ENCODE measurements around the gene POU2AF2.
"Not testable (repeated sequence)": the region's sequence is repeated elsewhere in the genome, so short reads cannot be mapped to it uniquely, and the experiment has no call there.

Gene POU2AF2

DNA sequence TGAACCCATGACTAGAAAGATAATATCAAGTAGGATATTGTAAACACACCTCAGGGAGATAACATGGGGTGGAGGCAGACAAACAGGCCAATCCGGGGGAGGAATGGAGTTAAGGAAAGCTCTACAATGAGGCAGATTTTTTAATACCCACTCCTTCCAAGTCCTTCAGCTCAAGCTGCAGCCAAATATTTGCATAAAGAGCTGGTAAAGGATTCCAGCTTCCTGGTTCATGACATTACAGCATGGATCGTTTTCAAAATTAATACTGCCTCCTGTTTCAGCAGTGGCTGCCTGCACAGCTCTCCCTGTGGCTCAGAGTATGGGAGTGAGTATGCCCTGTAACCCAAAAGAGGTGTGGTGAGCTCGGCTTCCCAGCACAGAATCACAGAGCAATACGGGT is 57.9 kb downstream of the POU2AF2 start:
- no peak for DNase-seq (ENCODE audit: low read depth)

DNA sequence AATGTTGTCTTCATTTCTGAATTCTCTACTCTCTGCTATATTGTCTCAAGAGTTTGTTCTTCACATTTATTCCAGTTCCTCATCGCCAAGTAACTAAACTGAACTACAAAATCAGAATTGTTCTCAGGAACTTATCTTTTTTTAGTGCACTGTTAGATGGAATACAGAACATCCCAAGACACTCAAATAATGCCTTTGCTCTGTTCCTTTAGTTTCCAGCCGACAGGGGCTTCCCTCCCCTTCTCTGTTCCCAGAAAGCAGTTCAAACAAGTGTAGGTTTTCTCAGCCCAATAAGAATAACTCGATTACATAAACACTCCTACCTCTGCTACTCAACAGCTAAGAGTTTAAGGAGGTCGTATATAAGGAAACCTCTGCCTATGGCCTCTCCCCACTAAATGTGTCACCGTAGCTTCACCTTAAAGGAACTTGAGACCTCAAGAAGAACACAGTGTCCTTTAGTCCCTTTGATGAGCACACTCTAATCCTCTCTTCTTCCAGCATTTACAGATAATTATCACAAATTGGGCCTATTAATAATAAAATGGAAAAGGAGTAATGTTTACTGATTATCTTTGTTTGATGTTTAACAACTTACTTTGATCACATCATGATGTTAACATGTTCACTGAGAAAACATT is 59.8 kb downstream of the POU2AF2 start:
- DNase-seq (ENCODE audit: low read depth), result no peak

DNA sequence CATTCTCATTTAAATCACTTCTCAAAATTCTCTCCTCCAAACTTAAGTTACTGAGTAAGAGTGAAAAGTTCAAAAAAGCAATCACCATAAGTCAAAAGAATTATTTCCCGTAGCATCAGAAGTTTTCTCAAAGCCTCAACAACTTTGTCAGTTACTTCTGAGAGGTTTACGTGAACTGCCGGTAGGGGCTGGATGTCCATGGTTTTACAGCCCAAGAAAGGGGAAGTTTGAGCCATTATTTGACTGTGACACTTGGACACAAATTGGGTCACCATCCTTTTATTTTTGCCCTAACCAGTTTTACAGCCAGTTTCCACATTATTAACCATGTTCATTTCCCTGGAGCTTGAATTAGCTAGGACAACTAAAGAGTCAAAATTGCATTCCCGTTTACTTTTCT is 60.4 kb downstream of the POU2AF2 start:
- no peak for DNase-seq (ENCODE audit: low read depth)

DNA sequence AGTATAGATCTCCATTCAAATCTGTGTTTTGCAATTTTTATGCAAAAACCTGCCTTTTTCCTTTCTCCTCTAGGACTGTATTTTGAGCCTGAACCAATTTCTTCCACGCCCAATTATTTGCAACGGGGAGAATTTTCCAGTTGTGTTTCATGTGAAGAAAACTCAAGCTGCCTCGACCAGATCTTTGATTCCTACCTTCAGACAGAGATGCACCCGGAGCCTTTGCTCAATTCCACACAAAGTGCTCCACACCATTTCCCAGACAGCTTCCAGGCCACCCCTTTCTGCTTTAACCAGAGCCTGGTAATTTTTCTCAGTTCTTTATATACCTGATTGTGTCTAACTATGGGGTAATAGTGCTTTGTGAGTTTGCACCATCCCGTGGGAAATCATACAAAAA is 60.8 kb downstream of the POU2AF2 start:
- DNase-seq (ENCODE audit: low read depth), result no peak

DNA sequence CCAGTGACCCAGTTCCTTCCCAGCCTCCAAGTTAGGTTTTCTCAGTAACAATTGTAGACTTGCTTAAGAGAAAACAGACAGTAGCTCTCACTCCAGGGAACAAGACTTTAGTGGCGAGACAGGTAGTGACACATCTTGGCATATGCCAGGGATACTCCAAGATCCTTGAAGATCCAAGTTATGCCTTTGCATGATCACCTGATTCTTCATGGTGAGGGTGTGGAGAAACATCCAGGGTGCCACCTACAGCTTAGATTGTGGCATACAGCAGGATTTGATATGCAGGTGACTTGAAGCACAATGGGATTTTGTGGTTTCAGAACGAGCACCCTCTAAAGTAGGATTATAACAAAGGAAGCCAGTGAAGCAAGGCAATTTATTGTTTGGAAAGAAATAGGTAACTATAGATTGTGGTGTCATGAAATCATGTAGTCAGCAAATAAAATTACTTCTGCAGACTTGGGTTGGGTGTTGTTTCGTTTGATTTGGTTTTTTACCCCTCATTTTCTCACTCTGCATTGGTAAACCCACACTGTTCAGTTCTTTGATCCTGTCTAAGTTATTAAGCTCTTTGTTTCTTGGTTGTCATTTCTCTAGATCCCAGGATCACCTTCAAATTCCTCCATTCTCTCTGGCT is 62.1 kb downstream of the POU2AF2 start:
- no peak for DNase-seq (ENCODE audit: low read depth)

DNA sequence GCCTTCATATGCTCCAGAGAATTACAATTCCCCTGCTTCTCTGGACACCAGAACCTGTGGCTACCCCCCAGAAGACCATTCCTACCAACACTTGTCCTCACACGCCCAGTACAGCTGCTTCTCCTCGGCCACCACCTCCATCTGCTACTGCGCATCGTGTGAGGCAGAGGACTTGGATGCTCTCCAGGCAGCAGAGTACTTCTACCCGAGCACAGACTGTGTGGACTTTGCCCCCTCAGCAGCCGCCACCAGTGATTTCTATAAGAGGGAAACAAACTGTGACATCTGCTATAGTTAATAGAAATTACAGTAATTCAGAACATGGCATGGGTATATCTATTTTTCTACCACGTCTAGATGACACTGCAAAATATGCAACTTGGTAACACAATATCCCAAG is 62.6 kb downstream of the POU2AF2 start:
- no peak for DNase-seq (ENCODE audit: low read depth)

DNA sequence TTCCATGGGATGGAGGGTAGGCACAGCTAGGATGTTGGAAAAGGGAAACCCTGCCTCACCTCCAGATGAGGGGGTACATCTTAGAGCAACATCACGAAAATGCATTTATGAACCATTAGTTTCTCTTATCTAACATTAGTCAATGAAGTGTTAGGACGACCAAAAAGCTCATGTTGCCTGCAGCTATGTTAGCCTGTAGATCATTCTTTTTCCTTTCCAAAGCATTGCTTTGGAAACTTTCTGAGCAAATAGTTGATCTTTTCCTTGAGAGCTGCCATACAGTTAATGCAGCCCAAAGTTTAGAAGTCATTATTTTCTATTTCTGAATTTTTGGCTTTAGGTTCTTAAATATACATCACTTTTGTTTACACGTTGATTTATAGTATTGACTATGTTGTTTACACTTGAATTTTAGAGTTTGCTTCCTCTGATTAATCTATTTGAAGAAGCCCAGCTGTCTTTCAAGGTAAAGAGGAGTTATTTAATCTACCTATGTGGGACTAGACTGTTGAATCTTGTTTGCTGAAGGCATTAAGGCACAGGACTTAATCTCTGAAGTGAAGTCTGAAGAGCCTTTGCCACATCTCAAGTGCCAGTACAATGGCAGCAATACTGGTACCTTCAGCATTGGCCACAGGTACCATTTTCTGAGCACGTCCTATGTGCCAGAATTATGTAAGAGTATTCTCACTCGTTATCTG is 63.8 kb downstream of the POU2AF2 start:
- DNase-seq (ENCODE audit: low read depth), result no peak

DNA sequence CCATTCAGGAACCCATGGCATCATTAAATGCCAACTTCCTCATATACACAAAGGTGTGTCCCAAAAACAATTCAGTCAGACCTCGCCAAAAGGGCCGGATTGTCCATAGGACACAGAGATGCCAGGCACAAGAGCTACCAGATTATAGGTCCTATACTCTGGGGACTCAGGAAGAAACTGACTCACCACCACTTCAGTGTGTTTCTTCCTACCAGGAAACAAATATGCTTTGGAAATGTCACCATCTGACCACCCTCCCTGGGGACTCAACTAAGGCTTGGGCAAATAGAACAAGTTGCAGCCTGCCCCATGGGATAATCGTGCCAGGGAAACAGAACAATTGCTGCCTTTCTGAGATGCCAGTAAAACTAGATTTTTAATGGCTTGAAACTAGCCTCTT is 64.6 kb downstream of the POU2AF2 start:
- DNase-seq (ENCODE audit: low read depth), result no peak

DNA sequence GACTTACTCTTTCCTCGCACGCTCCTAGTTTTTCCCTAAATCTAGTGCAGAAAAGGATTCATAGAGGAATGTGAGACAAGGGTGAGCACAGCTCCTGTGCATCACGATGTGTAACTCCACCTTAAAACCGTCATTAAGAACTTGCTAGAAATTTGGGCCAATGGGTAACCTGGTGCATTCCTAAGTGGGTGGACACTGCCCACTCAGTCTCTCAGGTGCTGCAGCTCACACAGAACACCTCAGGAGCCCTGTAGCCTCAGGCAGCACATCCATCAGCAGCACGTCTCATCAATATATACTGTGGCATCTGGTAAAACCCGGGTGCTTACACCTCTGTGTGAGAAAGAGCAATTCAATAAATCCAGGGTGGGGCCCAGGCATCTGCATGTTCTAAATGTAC is 65.2 kb downstream of the POU2AF2 start:
- DNase-seq (ENCODE audit: low read depth), result no peak

DNA sequence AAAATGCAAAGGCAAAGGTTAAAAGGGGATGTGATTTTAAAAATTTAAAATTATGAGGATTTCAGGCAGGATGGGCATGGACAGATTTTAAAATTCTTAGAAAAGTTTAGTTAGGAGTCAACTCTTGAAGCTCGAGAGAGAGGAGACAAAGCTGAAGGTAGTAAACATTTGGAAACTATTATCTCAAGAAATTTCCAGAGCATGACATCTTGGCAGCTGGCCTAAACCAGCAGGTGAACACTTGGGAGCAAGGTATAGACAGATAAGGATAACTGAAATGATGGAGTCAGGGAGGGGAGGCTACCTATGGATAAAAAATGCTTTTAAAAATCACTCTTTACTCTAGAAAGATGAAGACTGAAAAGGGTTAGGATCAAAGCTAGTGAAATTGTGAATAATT is 66.6 kb downstream of the POU2AF2 start:
- DNase-seq (ENCODE audit: low read depth), result no peak

DNA sequence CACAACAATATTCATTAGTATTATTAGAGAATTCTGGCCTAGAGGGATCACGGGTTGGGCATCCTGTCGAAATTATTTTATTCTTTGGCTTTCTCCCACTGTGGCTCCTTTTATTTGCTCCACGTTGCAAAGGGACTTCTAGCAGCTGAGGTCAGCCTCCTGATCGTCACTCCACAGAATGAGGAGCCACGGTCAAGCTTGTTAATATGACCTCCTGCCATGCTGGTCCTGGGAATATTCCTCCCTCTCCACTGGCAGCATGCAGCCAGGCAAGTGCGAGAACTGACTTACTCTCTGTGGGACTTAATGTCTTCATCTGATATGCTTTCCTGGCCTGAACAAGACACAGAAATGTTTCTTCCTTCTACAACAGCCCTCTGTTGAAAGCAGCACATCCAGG is 73.8 kb downstream of the POU2AF2 start:
- DNase-seq (ENCODE audit: low read depth), result no peak

DNA sequence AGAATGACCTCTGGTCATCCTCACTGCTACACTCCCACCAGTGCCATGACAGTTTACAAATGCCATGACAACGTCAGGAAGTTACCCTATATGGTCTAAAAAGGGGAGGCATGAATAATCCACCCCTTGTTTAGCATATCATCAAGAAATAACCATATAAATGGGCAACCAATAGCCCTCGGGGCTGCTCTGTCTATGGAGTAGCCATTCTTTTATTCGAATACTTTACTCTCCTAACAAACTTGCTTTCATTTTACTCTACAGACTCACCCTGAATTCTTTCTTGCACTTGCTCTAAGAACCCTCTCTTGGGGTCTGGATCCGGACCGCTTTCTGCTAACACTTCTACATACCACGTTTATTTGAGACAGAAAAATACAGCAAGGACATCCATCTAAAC is 74.7 kb downstream of the POU2AF2 start:
- not testable (repeated sequence) for DNase-seq (ENCODE audit: low read depth)

DNA sequence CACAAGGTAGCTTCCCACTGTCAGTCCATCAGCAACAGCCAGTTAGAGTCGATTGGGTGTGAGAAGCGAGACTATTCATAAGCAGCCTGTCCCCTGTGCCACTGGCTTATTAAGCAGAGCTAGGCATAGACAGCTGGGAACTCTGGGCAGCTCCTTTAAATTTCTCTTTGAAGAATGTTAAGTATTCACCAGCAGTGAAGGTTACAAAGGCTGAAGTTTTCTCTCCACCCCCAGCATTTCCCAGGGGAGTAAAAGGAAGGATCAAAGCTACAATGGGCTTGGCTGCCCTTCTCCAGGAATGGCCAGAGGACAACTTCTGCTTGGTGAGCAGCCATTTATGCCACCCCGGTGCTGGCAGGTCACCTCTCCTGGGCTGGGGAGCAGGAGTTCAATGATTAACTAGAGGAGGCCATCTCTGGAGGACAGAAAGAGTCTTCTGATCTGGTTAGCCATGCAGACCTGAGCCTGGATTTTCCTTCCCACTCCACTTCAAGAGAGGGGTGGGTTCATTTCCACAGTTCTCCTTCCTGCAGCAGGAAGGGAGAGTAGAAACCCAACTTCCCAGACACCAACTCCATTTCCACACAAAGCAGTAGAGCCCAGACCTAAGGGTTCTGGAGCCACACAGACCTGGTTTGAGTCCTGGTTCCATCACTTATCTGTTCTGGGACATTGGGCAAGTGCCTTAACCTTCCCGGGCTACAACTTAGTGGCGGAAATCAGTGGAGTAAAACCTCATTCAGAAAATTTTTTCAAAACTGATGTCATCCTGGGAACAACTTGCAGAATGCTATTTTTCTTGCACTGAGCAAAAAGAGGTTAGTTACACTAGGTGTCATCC is 75.4 kb downstream of the POU2AF2 start:
- no peak for DNase-seq (ENCODE audit: low read depth)

DNA sequence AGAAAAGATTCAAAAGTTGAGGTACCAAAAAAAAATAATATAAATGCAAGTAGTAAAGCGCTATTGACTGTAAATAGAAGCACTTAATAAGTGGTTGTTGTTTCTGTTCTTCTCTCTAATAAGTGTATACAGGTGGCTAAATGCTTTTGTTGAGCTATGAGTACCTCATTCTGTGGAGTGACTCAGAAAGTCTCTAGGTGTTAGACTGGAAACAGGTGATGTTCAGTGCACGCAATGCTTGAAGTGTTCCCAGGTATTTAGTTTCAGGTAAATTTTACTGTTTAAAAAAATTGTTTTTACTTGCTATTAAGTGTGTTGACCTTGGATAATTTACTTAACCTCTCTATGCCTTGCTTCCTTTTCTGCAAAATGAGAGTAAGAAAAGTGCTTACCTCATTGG is 77.0 kb downstream of the POU2AF2 start:
- no peak for DNase-seq (ENCODE audit: low read depth)

DNA sequence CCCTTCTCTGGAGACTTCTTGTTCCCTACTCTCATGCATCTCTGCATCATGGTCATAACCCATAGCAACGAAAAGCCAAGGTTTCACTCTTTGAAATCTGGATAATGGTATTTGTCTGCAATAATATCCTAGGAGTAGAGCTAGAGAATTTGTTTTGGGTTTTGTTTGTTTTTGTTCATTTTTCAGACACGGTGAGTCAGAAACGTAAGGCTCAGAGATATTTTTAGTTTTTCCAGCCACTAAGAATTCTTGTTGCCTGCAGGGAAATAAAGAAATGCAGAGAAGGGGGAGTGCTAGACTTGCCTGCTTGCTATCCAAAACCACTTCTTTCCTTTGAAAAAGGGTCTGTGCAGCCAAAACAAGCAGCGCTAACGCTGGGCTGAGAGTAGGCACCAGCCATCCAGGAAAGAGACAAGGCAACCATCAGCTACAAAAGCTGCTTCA is 78.8 kb downstream of the POU2AF2 start:
- no peak for DNase-seq (ENCODE audit: low read depth)

DNA sequence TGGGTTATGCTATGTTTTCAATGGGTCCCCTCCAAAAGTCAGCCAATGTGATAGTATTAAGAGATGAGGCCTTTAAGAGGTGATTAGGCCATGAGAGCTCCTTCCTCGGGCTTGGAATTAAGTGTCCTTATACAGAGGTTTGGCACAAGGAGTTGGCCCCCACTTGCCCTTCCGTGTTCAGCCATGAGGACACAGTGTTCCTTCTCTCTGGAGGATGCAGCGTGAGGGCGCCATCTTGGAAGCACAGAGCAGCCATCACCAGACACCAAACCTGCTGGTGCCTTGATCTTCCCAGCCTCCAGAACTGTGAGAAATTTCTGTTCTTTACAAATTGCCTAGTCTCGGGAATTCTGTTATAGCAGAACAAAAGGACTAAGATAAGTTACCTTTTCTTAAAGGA is 79.7 kb downstream of the POU2AF2 start:
- DNase-seq (ENCODE audit: low read depth), result no peak

DNA sequence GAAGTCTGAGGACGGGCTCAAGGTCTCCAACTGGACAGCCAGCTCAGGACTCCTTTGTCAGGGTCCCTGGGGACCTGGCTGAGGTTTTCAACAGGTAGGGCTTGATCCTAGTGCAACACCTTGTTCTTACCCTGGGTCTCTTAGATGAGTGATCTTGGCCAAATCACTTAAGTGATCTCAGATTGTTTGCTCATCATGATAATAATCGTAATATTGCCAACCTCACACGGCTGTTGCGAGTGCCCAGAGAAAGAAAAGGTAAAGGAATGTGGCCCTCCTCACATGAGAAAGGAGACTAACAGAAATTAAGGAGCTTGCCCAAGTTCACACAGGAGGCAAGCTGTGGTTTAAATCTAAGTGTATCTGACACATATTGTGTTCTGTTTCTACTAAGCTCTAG is 81.3 kb downstream of the POU2AF2 start:
- no peak for DNase-seq (ENCODE audit: low read depth)

DNA sequence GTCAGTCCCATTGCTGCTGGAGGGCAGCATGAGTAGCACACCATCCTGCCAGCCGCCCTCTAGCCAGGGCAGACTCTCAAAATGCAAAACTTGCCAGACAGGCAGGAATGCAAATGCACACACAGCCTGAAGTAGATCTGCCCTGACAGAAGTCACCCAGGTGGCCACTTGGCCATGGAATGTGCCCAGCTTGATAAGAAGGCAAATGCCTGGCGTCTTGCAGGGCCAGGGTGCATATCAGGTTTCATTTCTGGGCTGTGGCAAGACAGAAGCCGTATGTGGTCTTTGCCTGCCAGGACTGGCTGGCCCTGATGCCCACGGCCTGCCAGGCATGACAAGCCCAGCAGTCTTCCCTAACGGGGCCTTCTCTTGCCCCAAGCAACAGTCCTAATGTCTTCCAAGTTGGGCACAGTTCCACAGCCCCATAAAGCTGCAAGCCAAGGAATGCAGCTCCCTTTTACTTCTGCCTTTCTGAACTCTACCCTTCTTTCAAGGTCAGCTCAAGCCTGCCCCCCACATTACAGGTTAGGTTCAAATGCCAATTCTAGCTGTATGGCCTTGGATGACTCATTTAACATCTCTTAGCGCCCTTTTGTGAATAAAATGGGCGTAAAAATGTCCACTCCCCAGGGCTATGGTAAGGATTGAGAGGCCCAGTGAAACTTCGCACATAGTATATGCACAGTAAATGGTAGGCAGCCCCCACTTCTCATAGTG is 82.5 kb downstream of the POU2AF2 start:
- no peak for DNase-seq (ENCODE audit: low read depth)

DNA sequence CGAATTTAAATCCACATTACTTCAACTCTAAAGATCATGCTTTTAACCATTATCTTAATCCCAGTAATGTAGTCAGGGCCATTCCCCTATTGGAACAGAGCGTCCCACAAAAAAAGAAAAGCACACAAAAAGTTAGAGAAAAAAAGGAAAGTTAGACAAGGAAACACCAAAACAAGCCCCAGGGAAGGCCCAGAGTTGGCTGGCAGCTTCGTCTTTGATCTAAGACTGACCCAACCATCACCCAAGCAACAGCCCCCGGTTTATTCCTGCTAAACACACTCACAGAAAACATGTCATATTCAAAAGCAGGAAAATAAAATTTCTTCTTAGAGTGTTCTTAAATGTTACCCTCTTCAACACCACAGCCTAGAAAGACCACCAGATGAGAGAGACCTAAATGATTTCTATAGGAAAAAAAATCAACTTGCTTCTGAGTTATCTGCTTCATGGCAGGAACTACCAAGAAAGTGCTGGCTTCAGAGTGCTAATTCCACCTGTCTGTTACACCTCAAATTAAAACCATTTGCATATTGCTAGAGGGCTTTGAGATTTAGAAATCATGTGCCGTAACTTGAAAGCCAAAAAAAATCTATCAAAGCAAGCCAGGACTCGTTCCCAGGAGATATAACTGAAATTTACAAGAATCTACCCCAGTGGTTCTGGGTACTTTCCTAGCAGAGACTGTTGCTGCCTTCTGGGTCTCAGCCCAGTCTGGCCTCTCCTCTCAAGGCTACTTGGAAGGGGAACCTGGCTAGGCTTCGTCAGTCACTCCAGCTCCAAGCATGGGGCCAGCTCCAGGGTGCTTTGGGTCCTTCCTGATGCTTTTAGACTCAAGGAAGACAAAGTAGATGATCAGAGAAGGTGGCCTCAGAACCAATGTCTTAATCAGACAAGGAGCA is 84.0 kb downstream of the POU2AF2 start:
- DNase-seq (ENCODE audit: low read depth), result no peak

DNA sequence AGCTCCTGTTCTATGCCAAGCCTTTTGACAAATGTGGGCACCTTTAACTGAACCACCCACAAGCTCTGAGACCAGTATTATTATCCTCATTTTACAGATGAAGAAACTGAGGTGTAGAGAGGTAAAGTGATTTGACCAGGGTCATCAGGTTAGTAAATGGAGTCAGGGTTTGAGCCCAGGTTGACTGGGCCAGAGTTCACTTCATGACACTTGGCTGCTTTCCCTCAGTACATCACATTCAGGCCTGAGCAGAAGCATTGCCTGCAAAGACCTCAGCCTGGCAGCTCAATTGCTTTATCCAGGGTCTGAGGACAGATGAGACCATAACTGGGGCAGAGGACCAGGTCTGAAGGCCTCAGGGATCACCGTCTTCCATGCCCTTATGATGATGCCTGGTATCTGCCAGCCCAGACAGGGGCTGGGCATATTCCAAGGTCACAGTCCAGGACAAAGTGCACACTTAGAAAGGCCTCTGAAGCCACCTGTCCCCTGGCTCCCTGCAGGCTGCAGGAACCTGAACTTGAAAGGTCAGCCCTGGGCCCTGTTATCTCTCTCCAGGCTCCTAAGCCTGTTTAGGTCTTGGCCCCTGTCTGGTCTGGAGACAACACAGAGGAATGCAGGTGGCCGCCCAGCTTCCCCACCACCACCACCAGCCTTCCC is 84.8 kb downstream of the POU2AF2 start:
- DNase-seq (ENCODE audit: low read depth), result no peak

Measured in ELR (cell line).